HepG2 (cell line): ENCODE results near the gene CAMK2A. TPM values are rescaled to one million over a fixed set of nuclear protein-coding genes. Genes with fewer than 3 reads are reported as not detected.

Source experiments
- ATF1 ChIP-seq: IDR thresholded peaks from 2 replicates; pipeline ENCODE4 v1.6.1; 2016; ENCODE audit warnings: mild to moderate bottlenecking, control low read depth
- ATF4 ChIP-seq, 2 experiments: fragments of 450-650 bp in 1 of 2; sonication (generic) in 1 of 2; formaldehyde crosslinking; IDR thresholded peaks; 2 replicates each; pipeline versions ENCODE4 v1.5.0 to v1.8.0; 2020 to 2022; ENCODE audit warnings: mild to moderate bottlenecking in 1 of 2, missing genetic modification reagents in 1 of 2
- E2F2 ChIP-seq: sonication (generic); formaldehyde crosslinking; IDR thresholded peaks from 2 replicates; pipeline ENCODE4 v1.4.0; 2020; ENCODE audit warnings: missing genetic modification reagents, borderline replicate concordance
- FOXA3 ChIP-seq: IDR thresholded peaks from 2 replicates; pipeline ENCODE4 v1.6.1; 2016; ENCODE audit warnings: missing genetic modification reagents, missing compliant biosample characterization
- GFI1 ChIP-seq: sonication (generic); formaldehyde crosslinking; IDR thresholded peaks from 2 replicates; pipeline ENCODE4 v1.5.0; 2020; ENCODE audit warnings: missing genetic modification reagents, mild to moderate bottlenecking, borderline replicate concordance
- HDAC2 ChIP-seq: sonication (generic); formaldehyde crosslinking; IDR thresholded peaks from 2 replicates; pipeline ENCODE4 v1.4.0; 2020; ENCODE audit warnings: missing genetic modification reagents
- HMG20A ChIP-seq: IDR thresholded peaks from 2 replicates; pipeline ENCODE4 v1.6.1; 2016; ENCODE audit warnings: borderline replicate concordance
- IRX3 ChIP-seq: sonication (generic); formaldehyde crosslinking; IDR thresholded peaks from 2 replicates; pipeline ENCODE4 v1.8.1; 2023; ENCODE audit warnings: mild to moderate bottlenecking, low read depth, missing genetic modification reagents, borderline replicate concordance
- NFATC3 ChIP-seq: sonication (generic); formaldehyde crosslinking; IDR thresholded peaks from 2 replicates; pipeline ENCODE4 v1.5.1; 2020; ENCODE audit warnings: mild to moderate bottlenecking, missing genetic modification reagents
- NFIB ChIP-seq: sonication (generic); formaldehyde crosslinking; IDR thresholded peaks from 2 replicates; pipeline ENCODE4 v1.9.0; 2021; ENCODE audit warnings: missing genetic modification reagents, mild to moderate bottlenecking, borderline replicate concordance
- NFIC ChIP-seq: IDR thresholded peaks from 2 replicates; pipeline ENCODE4 v1.6.1; 2012; ENCODE audit warnings: mild to moderate bottlenecking, low read length, inconsistent platforms
- NR2F6 ChIP-seq, 2 experiments: IDR thresholded peaks; 2 replicates each; pipeline ENCODE4 v1.6.1; 2016; ENCODE audit warnings: antibody characterized with exemption in 1 of 2, mild to moderate bottlenecking in 1 of 2
- PAXIP1 ChIP-seq: sonication (generic); formaldehyde crosslinking; conservative IDR thresholded peaks from 2 replicates; pipeline ENCODE4 v1.4.0; 2020; ENCODE audit warnings: mild to moderate bottlenecking, missing genetic modification reagents, moderate library complexity
- PHB2 ChIP-seq: fragments of 450-650 bp; IDR thresholded peaks from 2 replicates; pipeline ENCODE4 v1.6.1; 2018; ENCODE audit not compliant: partially characterized antibody
- SKI ChIP-seq: fragments of 450-650 bp; IDR thresholded peaks from one replicate; pipeline ENCODE4 v1.6.1; 2018; ENCODE audit warnings: mild to moderate bottlenecking; ENCODE audit not compliant: partially characterized antibody
- THRA ChIP-seq: sonication (generic); formaldehyde crosslinking; IDR thresholded peaks from 2 replicates; pipeline ENCODE4 v1.4.0; 2020; ENCODE audit warnings: missing genetic modification reagents, borderline replicate concordance
- ZFY ChIP-seq: sonication (generic); formaldehyde crosslinking; IDR thresholded peaks from 2 replicates; pipeline ENCODE4 v1.4.0; 2020; ENCODE audit warnings: missing genetic modification reagents
- ZNF225 ChIP-seq: sonication (generic); formaldehyde crosslinking; IDR thresholded peaks from 2 replicates; pipeline ENCODE4 v1.4.0; 2020; ENCODE audit warnings: mild to moderate bottlenecking, missing genetic modification reagents
- ZNF580 ChIP-seq: IDR thresholded peaks from 2 replicates; pipeline ENCODE4 v1.6.1; 2016; ENCODE audit warnings: low read depth, borderline replicate concordance
- ZNF644 ChIP-seq: IDR thresholded peaks from 2 replicates; pipeline ENCODE4 v1.6.1; 2016; ENCODE audit warnings: low read depth
- polyA plus RNA-seq, 8 experiments: library from polyadenylated mRNA; depleted of rRNA in 3 of 8; stranded (reverse) in 7 of 8; unstranded in 1 of 8; fragments of >200 nt; fragmentation: Illumina TruSeq in 4 of 8; extraction: Trizol in 4 of 8; gene quantifications; 2 replicates each; pipeline versions ENCODE4 v1.2.1 to v1.2.3, GENCODE V29; 2011 to 2016; ENCODE audit warnings: low read depth in 4 of 8, missing spikeins in 1 of 8, mixed read lengths in 1 of 8; ENCODE audit not compliant: insufficient read depth in 1 of 8
- total RNA-seq, 5 experiments: library from RNA; depleted of rRNA; stranded (reverse); fragments of >200 nt; fragmentation: Illumina TruSeq; extraction: Trizol; gene quantifications; 2 replicates each; pipeline ENCODE4 v1.2.3, GENCODE V29; 2016; ENCODE audit warnings: low read depth in 1 of 5

CAMK2A gene
- total and polyA plus RNA-seq, 2 of the 13 experiments (the other 11 are each of a cell fraction or from before 2014, with no cell fraction given) = 0.11 TPM; not detected in 1

GRCh38 chr5:150317048-150318003 lies 27.8 kb upstream of the CAMK2A start (continued):
- TF ChIP-seq FOXA3 (CRISPR knock-in tag) (peak; percentile 56; the same call in 1 of the 2 replicates), ZNF580 (CRISPR knock-in tag) (no peak), HDAC2 (CRISPR knock-in tag) (peak; percentile 41; the same call in 1 of the 2 replicates), ZNF225 (CRISPR knock-in tag) (no peak), IRX3 (CRISPR knock-in tag) (no peak), NFIB (no peak), NFIC (no peak), GFI1 (CRISPR knock-in tag) (no peak), NFATC3 (no peak), E2F2 (CRISPR knock-in tag) (no peak), PHB2 (no peak), THRA (peak; percentile 34; the same call in 1 of the 2 replicates), SKI (peak; percentile 38), ATF4 (CRISPR knock-in tag; IDR thresholded peaks at IDR 0.05) (0 out of 4 replicates have a peak, but pooled peaks of 1 of the 2 experiments have one; percentile 34), ZFY (CRISPR knock-in tag) (no peak; the same call in 1 of the 2 replicates), ATF1 (no peak), HMG20A (CRISPR knock-in tag) (peak; percentile 69; the same call in 1 of the 2 replicates), ZNF644 (CRISPR knock-in tag) (peak; percentile 73), PAXIP1 (CRISPR knock-in tag) (peak; percentile 46), NR2F6 (IDR thresholded peaks at IDR 0.05) (peak; percentile 87), NR2F6 (CRISPR knock-in tag; IDR thresholded peaks at IDR 0.05) (peak; percentile 87)
